Measurements from ENCODE around the gene ZCCHC4.

Gene ZCCHC4

GRCh38 chr4:25403699-25404098 lies 91.1 kb downstream of the ZCCHC4 start:
- DNase-seq (ENCODE audit: low read depth in 2 of 2) = no peak
- TF ChIP-seq CTCF (IDR thresholded peaks at IDR 0.05; ENCODE audit: low read depth, low read length) = no peak
- no peak overlapping the region for H3K4me3 ChIP-seq (replicated peaks in 1 of 2; ENCODE audit: low read depth in 2 of 2, low read length in 2 of 2)

- H3K4me3 ChIP-seq (replicated peaks in 1 of 2; ENCODE audit: low read depth in 2 of 2, low read length in 2 of 2) = no peak overlapping the region
- TF ChIP-seq CTCF (IDR thresholded peaks at IDR 0.05; ENCODE audit: low read depth, low read length) = no peak
- DNase-seq (ENCODE audit: low read depth in 2 of 2) = no peak
These were observed 92.9 kb downstream of the ZCCHC4 start for GRCh38 chr4:25405453-25405852.

- H3K4me3 ChIP-seq (replicated peaks in 1 of 2; ENCODE audit: low read depth in 2 of 2, low read length in 2 of 2) = no peak overlapping the region
- peak; percentile 41 to 52 for DNase-seq (ENCODE audit: low read depth in 2 of 2)
- TF ChIP-seq CTCF (IDR thresholded peaks at IDR 0.05; ENCODE audit: low read depth, low read length) = no peak
These were observed 93.6 kb downstream of the ZCCHC4 start for GRCh38 chr4:25406081-25406692.

GRCh38 chr4:25410820-25411529 lies 98.4 kb downstream of the ZCCHC4 start:
- no peak overlapping the region for H3K4me3 ChIP-seq (replicated peaks in 1 of 2; ENCODE audit: low read depth in 2 of 2, low read length in 2 of 2)
- TF ChIP-seq CTCF (IDR thresholded peaks at IDR 0.05; ENCODE audit: low read depth, low read length) = no peak
- DNase-seq (ENCODE audit: low read depth in 2 of 2) = no peak

- no peak for DNase-seq (ENCODE audit: low read depth in 2 of 2)
- TF ChIP-seq CTCF (IDR thresholded peaks at IDR 0.05; ENCODE audit: low read depth, low read length) = no peak
These were observed 100.7 kb downstream of the ZCCHC4 start for GRCh38 chr4:25413261-25413660.

GRCh38 chr4:25417014-25417413 lies 104.4 kb downstream of the ZCCHC4 start:
- TF ChIP-seq CTCF (IDR thresholded peaks at IDR 0.05; ENCODE audit: low read depth, low read length) = no peak
- DNase-seq (ENCODE audit: low read depth in 2 of 2) = no peak
- H3K4me3 ChIP-seq (replicated peaks in 1 of 2; ENCODE audit: low read depth in 2 of 2, low read length in 2 of 2) = no peak overlapping the region

More at GRCh38 chr4:25413261-25413660, 100.7 kb downstream of the ZCCHC4 start:
- no peak overlapping the region for H3K4me3 ChIP-seq (replicated peaks in 1 of 2; ENCODE audit: low read depth in 2 of 2, low read length in 2 of 2)

All from cardiac fibroblast (primary cell).